AG10803 (cell line): Measurements from ENCODE around the gene PBOV1.

Experiments
- DNase-seq: peaks from one replicate; pipeline ENCODE4 v3.0.0; 2010; ENCODE audit warnings: low read depth
- H3K4me3 ChIP-seq: 2 replicates; pipeline ENCODE4 v1.5.1; 2011; ENCODE audit warnings: mild to moderate bottlenecking, low read length, control low read depth
- CTCF ChIP-seq: conservative IDR thresholded peaks from 2 replicates; pipeline ENCODE4 v1.5.1; 2011; ENCODE audit warnings: mild to moderate bottlenecking, low read length, control low read depth, inconsistent platforms

The PBOV1 gene

GRCh38 chr6:138197570-138197969, 20.7 kb downstream of the PBOV1 start:
- TF ChIP-seq CTCF: no peak
- no peak for DNase-seq
- no peak overlapping the region for H3K4me3 ChIP-seq

GRCh38 chr6:138196122-138196738, 22.1 kb downstream of the PBOV1 start:
- no peak for DNase-seq
- TF ChIP-seq CTCF: no peak
- H3K4me3 ChIP-seq: no peak overlapping the region

GRCh38 chr6:138194287-138194686, 24.0 kb downstream of the PBOV1 start:
- no peak for TF ChIP-seq CTCF

GRCh38 chr6:138188278-138188941, 29.9 kb downstream of the PBOV1 start:
- DNase-seq: no peak
- no peak overlapping the region for H3K4me3 ChIP-seq
- no peak for TF ChIP-seq CTCF

More at GRCh38 chr6:138194287-138194686, 24.0 kb downstream of the PBOV1 start:
- no peak overlapping the region for H3K4me3 ChIP-seq
- no peak for DNase-seq

GRCh38 chr6:138187156-138187555, 31.1 kb downstream of the PBOV1 start:
- no peak for TF ChIP-seq CTCF
- H3K4me3 ChIP-seq: no peak overlapping the region
- DNase-seq: no peak

GRCh38 chr6:138184230-138184629, 34.1 kb downstream of the PBOV1 start:
- no peak overlapping the region for H3K4me3 ChIP-seq
- no peak for DNase-seq
- no peak for TF ChIP-seq CTCF

GRCh38 chr6:138183790-138184134, 34.5 kb downstream of the PBOV1 start:
- DNase-seq: no peak
- H3K4me3 ChIP-seq: no peak overlapping the region
- no peak for TF ChIP-seq CTCF
